A673 (cell line): ENCODE measurements around the gene ANKHD1. TPM values are rescaled to one million over a fixed set of nuclear protein-coding genes. Genes with fewer than 3 reads are reported as not detected.

Experiments used
- BruUV-seq: library from RNA; stranded (reverse); fragments of 400-500 nt; replicated peaks from 2 replicates; lab custom pipeline; 2021; lab: Mats Ljungman, UMichigan
- CTCF ChIA-PET: fragments of 300-600 bp; sonication (Branson Sonifier 250); formaldehyde crosslinking; loops from one replicate; lab custom pipeline; 2022; ENCODE audit warnings: antibody characterized with exemption; lab: Charles Lee
- POLR2A ChIA-PET: fragments of 300-600 bp; sonication (Branson Sonifier 250); formaldehyde crosslinking; loops from one replicate; lab custom pipeline; 2022; ENCODE audit warnings: antibody characterized with exemption; ENCODE audit not compliant: low non-redundant PET; lab: Charles Lee
- DNase-seq: peaks from one replicate; pipeline ENCODE4 v3.0.0-alpha.2; 2015; ENCODE audit warnings: low spot score
- H3K27ac ChIP-seq: fragments of 200-600 bp; sonication (generic); 2 replicates; pipeline ENCODE4 v1.5.1; 2016; ENCODE audit warnings: mixed run types, low read depth, mild to moderate bottlenecking, mixed read lengths, antibody characterized with exemption, low read length; ENCODE audit not compliant: poor library complexity, severe bottlenecking
- H3K27me3 ChIP-seq: fragments of 200-600 bp; sonication (generic); replicated peaks from 2 replicates; pipeline ENCODE4 v1.6.1; 2017; ENCODE audit warnings: mixed run types, low read depth, mild to moderate bottlenecking, mixed read lengths, antibody characterized with exemption, low read length; ENCODE audit not compliant: insufficient read depth, poor library complexity
- H3K36me3 ChIP-seq: fragments of 200-600 bp; sonication (generic); 2 replicates; pipeline ENCODE4 v1.6.1; 2016; ENCODE audit warnings: mixed run types, mild to moderate bottlenecking, mixed read lengths, antibody characterized with exemption, low read length; ENCODE audit not compliant: insufficient read depth, poor library complexity, severe bottlenecking
- H3K4me1 ChIP-seq: fragments of 200-600 bp; sonication (generic); 2 replicates; pipeline ENCODE4 v1.6.1; 2017; ENCODE audit warnings: mixed run types, mild to moderate bottlenecking, mixed read lengths, antibody characterized with exemption, low read length; ENCODE audit not compliant: insufficient read depth, poor library complexity, severe bottlenecking
- H3K4me3 ChIP-seq: fragments of 200-600 bp; sonication (generic); 2 replicates; pipeline ENCODE4 v1.5.1; 2016; ENCODE audit warnings: low read depth, mixed run types, mild to moderate bottlenecking, mixed read lengths, low read length; ENCODE audit not compliant: poor library complexity, severe bottlenecking
- H3K9me3 ChIP-seq: fragments of 200-600 bp; sonication (generic); 2 replicates; pipeline ENCODE4 v1.6.1; 2016; ENCODE audit warnings: mixed run types, low read depth, mild to moderate bottlenecking, mixed read lengths, antibody characterized with exemption, low read length; ENCODE audit not compliant: poor library complexity, severe bottlenecking
- EZH2 ChIP-seq: fragments of 200-600 bp; sonication (generic); IDR thresholded peaks from 2 replicates; pipeline ENCODE4 v1.6.1; 2017; ENCODE audit warnings: borderline replicate concordance, low read depth, mild to moderate bottlenecking, mixed read lengths, antibody characterized with exemption, low read length; ENCODE audit not compliant: poor library complexity, severe bottlenecking
- intact Hi-C: fragments of 100-400 bp; cut with micrococcal nuclease; formaldehyde crosslinking; loops from one replicate; pipeline ENCODE4 v1.10.0; 2022; ENCODE audit not compliant: unreplicated experiment
- total RNA-seq: library from RNA; stranded (reverse); gene quantifications from 2 replicates; pipeline ENCODE4 v1.2.3, GENCODE V29; 2021
- TF ChIP-seq, protein P1 (sequence below): fragments of 300-800, 200-600 bp; sonication (generic); conservative IDR thresholded peaks from 2 replicates; pipeline ENCODE4 v1.5.1; 2017; ENCODE audit warnings: low read depth, mild to moderate bottlenecking, antibody characterized with exemption, low read length, moderate library complexity, mixed read lengths

The ANKHD1 gene
- total RNA-seq, 1 experiment from 2014 or later, result 169 TPM

DNA sequence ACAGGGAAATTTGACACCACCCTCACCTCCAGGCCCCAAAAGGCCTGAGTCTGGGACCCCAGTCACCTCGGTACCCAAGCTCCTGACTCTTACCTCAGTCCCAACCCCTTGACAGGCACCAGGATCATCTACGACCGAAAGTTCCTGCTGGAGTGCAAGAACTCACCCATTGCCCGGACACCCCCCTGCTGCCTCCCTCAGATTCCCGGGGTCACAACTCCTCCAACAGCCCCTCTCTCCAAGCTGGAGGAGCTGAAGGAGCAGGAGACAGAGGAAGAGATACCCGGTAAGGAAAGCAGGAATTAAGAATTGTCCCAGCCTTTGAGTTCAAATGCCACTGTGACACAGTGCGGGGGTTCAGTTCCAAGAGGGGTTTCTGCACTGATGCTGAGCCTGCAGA is 147.2 kb downstream of the ANKHD1 start:
- Histone ChIP-seq H3K36me3 (peaks cover 40% of the 10 kb centered on the region), H3K4me3 (no peak overlapping the region), H3K27me3 (no peaks in the 10 kb centered on the region), H3K9me3 (no peaks in the 10 kb centered on the region), H3K27ac (peak overlapping the region; percentile 65), H3K4me1 (peaks cover 10% of the 10 kb centered on the region)
- DNase-seq, result no peak
- intact Hi-C loops, result no loop called here
- CTCF ChIA-PET, result no interaction called here
- no TSS peak for BruUV-seq
- no peak for TF ChIP-seq EZH2
- TF ChIP-seq, protein P1, sequence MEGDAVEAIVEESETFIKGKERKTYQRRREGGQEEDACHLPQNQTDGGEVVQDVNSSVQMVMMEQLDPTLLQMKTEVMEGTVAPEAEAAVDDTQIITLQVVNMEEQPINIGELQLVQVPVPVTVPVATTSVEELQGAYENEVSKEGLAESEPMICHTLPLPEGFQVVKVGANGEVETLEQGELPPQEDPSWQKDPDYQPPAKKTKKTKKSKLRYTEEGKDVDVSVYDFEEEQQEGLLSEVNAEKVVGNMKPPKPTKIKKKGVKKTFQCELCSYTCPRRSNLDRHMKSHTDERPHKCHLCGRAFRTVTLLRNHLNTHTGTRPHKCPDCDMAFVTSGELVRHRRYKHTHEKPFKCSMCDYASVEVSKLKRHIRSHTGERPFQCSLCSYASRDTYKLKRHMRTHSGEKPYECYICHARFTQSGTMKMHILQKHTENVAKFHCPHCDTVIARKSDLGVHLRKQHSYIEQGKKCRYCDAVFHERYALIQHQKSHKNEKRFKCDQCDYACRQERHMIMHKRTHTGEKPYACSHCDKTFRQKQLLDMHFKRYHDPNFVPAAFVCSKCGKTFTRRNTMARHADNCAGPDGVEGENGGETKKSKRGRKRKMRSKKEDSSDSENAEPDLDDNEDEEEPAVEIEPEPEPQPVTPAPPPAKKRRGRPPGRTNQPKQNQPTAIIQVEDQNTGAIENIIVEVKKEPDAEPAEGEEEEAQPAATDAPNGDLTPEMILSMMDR, result no peak
- POLR2A ChIA-PET, result interaction anchor here (1.2 kb wide), 1 partner anchor 8 kb away, joined by 5 read pairs; the partner anchor contains the start of gene SRA1

DNA sequence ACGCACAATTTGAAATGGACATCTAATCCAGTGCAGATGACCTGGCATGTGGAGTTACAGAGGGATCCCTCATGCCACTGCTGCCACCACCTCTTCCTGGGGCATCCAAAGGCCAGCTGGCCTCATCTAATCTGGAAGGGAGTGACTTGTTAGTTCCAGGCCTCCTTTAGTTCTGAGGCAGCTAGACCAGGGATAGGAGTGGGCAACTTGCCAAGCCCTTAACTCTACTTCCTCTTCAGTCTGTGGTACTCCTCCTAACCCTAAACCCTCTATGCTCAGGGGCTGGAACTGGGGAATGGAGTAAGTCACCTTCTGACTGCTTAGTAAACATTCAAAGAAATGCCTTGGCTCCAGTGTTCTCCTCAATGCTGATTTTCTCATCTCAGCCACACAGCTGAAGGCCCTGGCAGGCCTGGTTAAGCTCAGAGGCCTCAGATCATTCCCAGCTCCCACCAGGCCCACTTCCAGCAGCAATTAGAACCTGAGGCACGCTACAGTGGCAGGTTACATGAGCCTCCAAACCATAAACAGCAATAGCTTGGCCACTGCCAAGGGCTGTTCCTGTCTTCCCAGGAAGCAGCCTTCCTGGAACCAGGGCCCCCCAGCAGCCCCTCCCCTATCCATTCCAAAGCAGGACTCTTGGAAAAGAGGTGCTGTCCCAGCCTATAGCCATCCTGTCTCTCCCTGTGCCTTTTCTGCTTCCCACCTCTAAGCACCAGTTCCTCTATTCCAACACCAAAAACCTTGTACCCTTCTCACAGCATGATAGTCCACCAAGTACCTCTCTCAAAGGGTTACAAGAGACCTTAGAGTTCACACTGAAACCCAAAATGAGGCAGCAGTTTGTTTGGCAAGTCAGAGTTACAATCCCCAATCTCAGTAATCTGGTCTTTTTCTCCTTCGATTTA is 147.9 kb downstream of the ANKHD1 start:
- Histone ChIP-seq H3K36me3 (peaks cover 40% of the 10 kb centered on the region), H3K4me3 (no peak overlapping the region), H3K9me3 (no peaks in the 10 kb centered on the region), H3K4me1 (peaks cover 10% of the 10 kb centered on the region), H3K27me3 (no peaks in the 10 kb centered on the region), H3K27ac (peak overlapping the region; percentile 35)
- TF ChIP-seq EZH2, result no peak
- TF ChIP-seq, protein P1, result no peak
- intact Hi-C loops, result loop anchor here (10.0 kb wide), 1 partner anchor 165 kb away; no protein-coding TSS in a partner anchor
- no TSS peak for BruUV-seq
- CTCF ChIA-PET, result no interaction called here
- DNase-seq, result peak; percentile 46
- POLR2A ChIA-PET, result no interaction called here

DNA sequence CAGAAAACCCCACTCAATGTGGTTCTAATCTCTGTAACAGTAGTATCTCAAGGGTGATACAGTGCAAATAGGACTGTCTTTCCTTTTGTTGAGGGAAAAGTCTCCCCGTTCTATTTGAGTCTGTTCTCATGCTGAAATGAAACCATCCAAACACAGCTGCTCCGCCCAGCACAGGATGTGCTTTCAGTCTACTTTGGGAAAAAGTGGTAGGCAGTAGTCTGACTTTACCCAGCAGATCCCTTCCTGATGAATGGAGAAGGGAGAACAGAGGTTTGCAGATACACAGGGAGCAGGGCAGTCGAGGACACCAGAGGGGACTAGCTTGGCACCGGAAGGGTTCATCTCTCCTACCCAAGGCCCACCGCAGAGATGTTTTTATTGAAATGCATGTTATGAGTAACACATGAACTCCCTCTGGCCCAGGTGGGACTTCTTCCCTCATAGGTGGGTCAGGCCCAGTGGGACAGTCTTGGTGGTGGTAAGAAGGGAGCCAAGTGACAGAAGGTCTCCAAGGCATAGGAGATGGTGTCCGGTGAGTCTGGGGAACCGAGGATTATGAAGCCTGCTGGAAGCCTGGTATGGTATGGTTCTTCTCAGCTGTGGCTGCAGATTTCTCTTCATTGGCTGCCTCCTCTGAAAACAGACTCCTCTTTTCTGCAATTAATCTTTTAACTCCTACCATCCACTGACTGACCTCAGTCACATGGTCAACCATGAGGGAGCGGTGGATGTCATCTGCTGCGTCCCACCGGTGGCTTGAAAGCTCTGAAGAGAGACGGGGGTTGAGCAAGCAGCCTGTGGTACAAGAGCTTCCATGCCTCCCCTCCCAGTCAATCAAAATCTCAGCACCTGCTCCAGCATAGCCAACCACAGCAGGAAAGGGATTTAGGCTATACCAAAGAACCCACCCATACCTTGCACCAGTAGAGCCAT is 148.8 kb downstream of the ANKHD1 start:
- ChIA-PET CTCF (no interaction called here), POLR2A (no interaction called here)
- peaks cover 12% of the 10 kb centered on the region for H3K4me1 ChIP-seq
- peaks cover 40% of the 10 kb centered on the region for H3K36me3 ChIP-seq
- DNase-seq, result no peak
- TF ChIP-seq, protein P1, result no peak
- no peak for TF ChIP-seq EZH2
- H3K9me3 ChIP-seq, result no peaks in the 10 kb centered on the region
- intact Hi-C loops, result loop anchor here (10.0 kb wide), 1 partner anchor 164 kb away; no protein-coding TSS in a partner anchor
- no peak overlapping the region for H3K4me3 ChIP-seq
- H3K27me3 ChIP-seq, result no peaks in the 10 kb centered on the region
- peak overlapping the region; percentile 35 for H3K27ac ChIP-seq
- BruUV-seq, result no TSS peak
